Suprapubic skin (tissue), 3 donors: ENCODE results near the gene SLX9.

Experiments
- EP300 ChIP-seq: sonication (generic); formaldehyde crosslinking; IDR thresholded peaks from one replicate; pipeline ENCODE4 v1.6.1; 2017; ENCODE audit warnings: antibody characterized with exemption
- TF ChIP-seq, protein P1 (sequence below), 2 donors: fragments of 200-600 bp in 1 of 2; fragments of 450-650 bp in 1 of 2; sonication (generic) in 1 of 2; IDR thresholded peaks; one replicate each; pipeline ENCODE4 v1.5.1; 2016 to 2019; ENCODE audit warnings: antibody characterized with exemption in 2 of 2, mild to moderate bottlenecking in 1 of 2, moderate library complexity in 1 of 2

DNA sequence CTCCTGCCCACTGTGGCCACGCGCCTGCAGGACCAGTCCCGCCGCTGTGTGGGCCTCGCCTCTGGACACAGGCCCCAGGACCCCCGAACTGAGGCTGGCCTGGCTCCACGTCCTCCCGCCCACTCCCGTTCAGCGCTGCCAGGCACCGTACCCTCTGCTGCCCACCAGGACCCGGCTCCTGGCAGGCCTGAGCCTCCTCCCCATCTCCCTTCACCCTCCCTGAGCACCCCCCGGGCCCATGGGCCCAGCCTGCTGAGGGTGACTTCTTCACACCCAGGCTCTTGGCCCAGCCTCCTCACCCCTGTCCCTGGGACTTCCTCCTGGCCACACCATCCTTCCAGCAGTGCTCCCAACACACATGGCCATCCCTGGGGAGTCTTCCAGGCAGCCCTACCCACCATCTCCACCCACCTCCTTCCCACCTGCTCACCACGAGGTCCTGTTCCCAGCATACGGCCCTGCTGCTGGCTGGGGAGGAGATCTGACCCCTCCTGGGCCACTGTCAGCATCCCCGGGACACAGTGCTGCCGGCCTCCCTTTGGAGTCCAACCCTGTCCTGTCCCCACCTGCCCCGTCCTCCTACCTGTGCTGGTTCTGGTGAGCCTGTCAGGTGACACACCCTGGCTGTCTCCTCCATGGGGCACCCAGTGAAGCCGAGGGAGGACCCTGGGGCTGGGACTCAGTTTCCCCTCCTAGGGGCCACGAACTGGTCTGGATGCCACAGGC is 53.7 kb downstream of the SLX9 start:
- TF ChIP-seq, protein P1, sequence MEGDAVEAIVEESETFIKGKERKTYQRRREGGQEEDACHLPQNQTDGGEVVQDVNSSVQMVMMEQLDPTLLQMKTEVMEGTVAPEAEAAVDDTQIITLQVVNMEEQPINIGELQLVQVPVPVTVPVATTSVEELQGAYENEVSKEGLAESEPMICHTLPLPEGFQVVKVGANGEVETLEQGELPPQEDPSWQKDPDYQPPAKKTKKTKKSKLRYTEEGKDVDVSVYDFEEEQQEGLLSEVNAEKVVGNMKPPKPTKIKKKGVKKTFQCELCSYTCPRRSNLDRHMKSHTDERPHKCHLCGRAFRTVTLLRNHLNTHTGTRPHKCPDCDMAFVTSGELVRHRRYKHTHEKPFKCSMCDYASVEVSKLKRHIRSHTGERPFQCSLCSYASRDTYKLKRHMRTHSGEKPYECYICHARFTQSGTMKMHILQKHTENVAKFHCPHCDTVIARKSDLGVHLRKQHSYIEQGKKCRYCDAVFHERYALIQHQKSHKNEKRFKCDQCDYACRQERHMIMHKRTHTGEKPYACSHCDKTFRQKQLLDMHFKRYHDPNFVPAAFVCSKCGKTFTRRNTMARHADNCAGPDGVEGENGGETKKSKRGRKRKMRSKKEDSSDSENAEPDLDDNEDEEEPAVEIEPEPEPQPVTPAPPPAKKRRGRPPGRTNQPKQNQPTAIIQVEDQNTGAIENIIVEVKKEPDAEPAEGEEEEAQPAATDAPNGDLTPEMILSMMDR (IDR thresholded peaks at IDR 0.05) = no peak
- no peak for TF ChIP-seq EP300
